Measurements from ENCODE around the gene SLC12A7. TPM values are rescaled to one million over a fixed set of nuclear protein-coding genes. Genes with fewer than 3 reads are reported as not detected.

The SLC12A7 gene
- total and polyA plus RNA-seq, 7 donors, result 2.3 to 22.0 (median 4.5) TPM

GRCh38 chr5:1009359-1010180 lies 102.3 kb downstream of the SLC12A7 start:
- DNase-seq (peak; percentile 12 to 49), ATAC-seq (no peak)
- no peaks in the 10 kb centered on the region for H3K4me1 ChIP-seq
- no peak overlapping the region for H3K27ac ChIP-seq
- intact Hi-C loops (cut with DNase I), result loop anchor here in 1 of 2 donors (2.0 to 5.0 kb wide), 2 partner anchors 87 to 131 kb away; no protein-coding TSS in a partner anchor
- H3K36me3 ChIP-seq (ENCODE audit: insufficient read depth in 1 of 2, low read depth in 1 of 2), result no peaks in the 10 kb centered on the region
- H3K9me3 ChIP-seq, result no peaks in the 10 kb centered on the region
- no peak for TF ChIP-seq CTCF (IDR thresholded peaks at IDR 0.05)
- peak overlapping the region; percentile 62 for H3K4me3 ChIP-seq
- 10 to 25% (median 11%) methylated on average over 27 to 70 of the region's 70 CpGs for WGBS, 3 donors
- peaks cover 0 to 84% (median 11%) of the 10 kb centered on the region in 3 donors for H3K27me3 ChIP-seq (ENCODE audit: insufficient read depth in 3 of 3, low read length in 2 of 3)

DNA sequence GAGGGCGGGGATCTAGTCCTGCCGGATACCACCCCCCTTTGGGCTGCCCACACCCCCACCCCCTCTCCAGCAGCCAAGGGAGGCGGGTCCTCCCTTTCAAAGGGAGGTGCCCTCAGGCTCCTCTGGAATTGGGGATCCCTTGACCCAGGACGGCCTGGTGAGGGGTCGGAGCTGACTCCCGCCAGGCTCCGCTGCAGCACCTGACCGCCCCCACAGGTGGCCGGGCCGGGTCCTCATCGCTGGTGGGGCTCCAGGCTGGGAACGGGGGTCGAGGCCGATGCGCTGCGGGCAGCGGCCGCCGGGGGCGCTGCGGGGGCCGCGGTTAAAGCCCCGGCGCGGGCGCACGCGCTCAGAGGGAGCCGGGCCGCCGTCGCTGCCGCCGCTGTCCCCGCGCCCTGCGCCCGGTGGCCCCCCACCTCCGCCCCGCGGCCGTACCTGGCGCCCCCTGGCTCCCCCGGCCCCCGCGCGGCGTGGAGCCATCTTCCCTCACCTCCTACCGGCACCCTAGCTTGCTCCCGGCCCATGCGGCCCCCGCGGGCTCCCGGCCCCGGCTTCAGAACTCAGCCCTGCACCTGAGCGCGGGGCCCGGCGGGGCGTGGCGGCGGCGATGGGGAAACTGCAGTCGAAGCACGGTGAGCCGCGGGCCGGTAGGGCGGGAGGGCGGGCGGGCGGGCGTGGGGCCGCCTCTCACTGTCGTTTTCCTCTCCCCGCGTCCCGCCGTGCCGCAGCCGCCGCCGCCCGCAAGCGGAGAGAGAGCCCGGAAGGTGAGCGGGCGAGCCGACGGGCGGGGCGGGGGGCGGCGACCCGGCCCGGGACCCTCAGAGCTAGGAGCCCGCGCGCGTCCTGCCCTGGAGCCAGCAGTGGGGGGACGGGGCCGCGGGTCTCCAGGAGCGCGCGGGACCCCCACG lies 103.2 kb downstream of the SLC12A7 start, which contains the start of gene NKD2:
Gene NKD2, plus strand, starts transcription at position 352 of the 908 bp plus-strand sequence. Its CDS starts 256 bp downstream, at position 608.
- peak; percentile 37 to 56 for DNase-seq
- WGBS, 3 donors, result 2 to 4% (median 2%) methylated on average over 33 to 97 of the region's 108 CpGs
- peak in 3 of 4 donors; percentile 43 to 50 (median 45) for ATAC-seq

DNA sequence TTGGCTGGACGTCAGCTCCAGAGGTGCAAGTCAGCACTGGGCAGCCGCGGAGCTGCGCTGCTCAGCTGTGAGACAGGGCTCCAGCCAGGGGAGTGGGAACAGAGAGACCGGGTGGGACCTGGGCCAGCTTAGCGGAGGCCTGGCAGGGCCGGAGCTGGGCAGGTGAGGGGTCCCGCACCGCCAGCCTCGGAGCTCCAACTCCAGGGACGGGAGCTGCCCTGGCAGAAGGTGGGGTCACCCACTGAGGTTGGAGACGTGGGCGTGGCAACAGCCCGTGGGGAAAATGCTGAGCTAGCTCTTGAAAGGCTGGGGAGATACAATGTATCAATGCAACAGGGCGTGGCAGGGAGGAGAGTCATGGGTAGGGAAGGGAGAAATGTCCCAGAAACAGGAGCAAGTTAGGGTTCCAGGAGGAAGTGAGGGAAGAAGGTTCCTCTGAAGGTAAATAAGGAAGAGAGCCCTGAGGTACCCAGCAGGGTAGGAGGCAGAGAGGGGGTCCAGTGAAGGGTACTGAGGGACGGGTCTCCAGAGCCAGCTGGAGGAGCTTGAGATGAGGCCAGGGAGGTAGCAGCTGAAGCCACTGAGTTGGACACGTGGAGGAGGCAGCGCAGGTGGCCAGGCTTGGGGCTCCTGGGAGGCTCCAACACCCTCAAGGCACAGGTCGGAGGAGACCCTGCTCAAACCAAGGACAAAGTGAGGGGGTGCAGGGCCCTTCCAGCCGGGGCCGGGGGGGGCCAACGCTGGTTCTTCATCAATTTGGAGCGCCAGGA lies 104.0 kb downstream of the SLC12A7 start:
- no peaks in the 10 kb centered on the region for H3K36me3 ChIP-seq (ENCODE audit: insufficient read depth in 1 of 2, low read depth in 1 of 2)
- no peaks in the 10 kb centered on the region for H3K9me3 ChIP-seq
- H3K27ac ChIP-seq, result no peak overlapping the region
- no peaks in the 10 kb centered on the region for H3K4me1 ChIP-seq
- ATAC-seq (no peak), DNase-seq (peak in 1 of 2 donors; percentile 50)
- no peak for TF ChIP-seq CTCF (IDR thresholded peaks at IDR 0.05)
- no peak overlapping the region for H3K4me3 ChIP-seq
- peaks cover 0 to 80% (median 15%) of the 10 kb centered on the region in 3 donors for H3K27me3 ChIP-seq (ENCODE audit: insufficient read depth in 3 of 3, low read length in 2 of 3)
- intact Hi-C loops (cut with DNase I), result loop anchor here in 1 of 2 donors (2.0 to 5.0 kb wide), 2 partner anchors 86 to 133 kb away; no protein-coding TSS in a partner anchor
- WGBS, 3 donors, result 51 to 60% (median 53%) methylated on average over 19 to 23 of the region's 23 CpGs

More for the DNA sequence above, 103.2 kb downstream of the SLC12A7 start, which contains the start of gene NKD2:
- Histone ChIP-seq H3K4me1 (no peaks in the 10 kb centered on the region), H3K27me3 (ENCODE audit: insufficient read depth in 3 of 3, low read length in 2 of 3) (peaks cover 0 to 87% (median 12%) of the 10 kb centered on the region in 3 donors), H3K9me3 (no peaks in the 10 kb centered on the region), H3K36me3 (ENCODE audit: insufficient read depth in 1 of 2, low read depth in 1 of 2) (no peaks in the 10 kb centered on the region), H3K27ac (no peak within 1 kb of the TSS), H3K4me3 (peak within 1 kb of the TSS; percentile 62)
- intact Hi-C loops (cut with DNase I), result loop anchor here in 1 of 2 donors (2.0 to 5.0 kb wide), 2 partner anchors 86 to 132 kb away; no protein-coding TSS in a partner anchor
- peak; percentile 54 for TF ChIP-seq CTCF (IDR thresholded peaks at IDR 0.05)

GRCh38 chr5:1007221-1007680 lies 104.6 kb downstream of the SLC12A7 start:
- H3K27me3 ChIP-seq (ENCODE audit: insufficient read depth in 3 of 3, low read length in 2 of 3), result peaks cover 0 to 75% (median 13%) of the 10 kb centered on the region in 3 donors
- H3K9me3 ChIP-seq, result no peaks in the 10 kb centered on the region
- H3K4me1 ChIP-seq, result no peaks in the 10 kb centered on the region
- 75 to 81% (median 81%) methylated on average over 17 of the region's 17 CpGs for WGBS, 3 donors
- DNase-seq (no peak), ATAC-seq (no peak)
- no peak for TF ChIP-seq CTCF (IDR thresholded peaks at IDR 0.05)
- H3K4me3 ChIP-seq, result no peak overlapping the region
- H3K27ac ChIP-seq, result no peak overlapping the region
- no peaks in the 10 kb centered on the region for H3K36me3 ChIP-seq (ENCODE audit: insufficient read depth in 1 of 2, low read depth in 1 of 2)
- intact Hi-C loops (cut with DNase I), result loop anchor here in 1 of 2 donors (5.0 kb wide), 1 partner anchor 85 kb away; no protein-coding TSS in a partner anchor
